Measurements from ENCODE around the gene MMP24.

The MMP24 gene

GRCh38 chr20:35281506-35282101, 55.1 kb downstream of the MMP24 start:
- Histone ChIP-seq H3K9me3 (ENCODE audit: low read length) (no peaks in the 10 kb centered on the region), H3K4me3 (ENCODE audit: low read length) (no peak overlapping the region), H2AFZ (ENCODE audit: low read depth, low read length) (no peak overlapping the region), H3K27me3 (ENCODE audit: insufficient read depth, low read length) (no peaks in the 10 kb centered on the region), H3K4me1 (ENCODE audit: insufficient read depth, low read length) (peaks cover 23% of the 10 kb centered on the region), H3K36me3 (ENCODE audit: insufficient read depth, low read length) (peaks cover 31% of the 10 kb centered on the region)

GRCh38 chr20:35283441-35284266, 57.2 kb downstream of the MMP24 start:
- H3K27me3 ChIP-seq (ENCODE audit: insufficient read depth, low read length), result no peaks in the 10 kb centered on the region

GRCh38 chr20:35284267-35284991, 57.9 kb downstream of the MMP24 start, which contains the start of gene EIF6:
EIF6 (minus strand) TSS chr20:35284772; CDS start chr20:35284487, 285 bp downstream.
- peak within 1 kb of the TSS; percentile 38 for H2AFZ ChIP-seq (ENCODE audit: low read depth, low read length)
- peak within 1 kb of the TSS; percentile 93 for H3K4me3 ChIP-seq (ENCODE audit: low read length)
- no peaks in the 10 kb centered on the region for H3K27me3 ChIP-seq (ENCODE audit: insufficient read depth, low read length)
- H3K9me3 ChIP-seq (ENCODE audit: low read length), result no peaks in the 10 kb centered on the region
- H3K36me3 ChIP-seq (ENCODE audit: insufficient read depth, low read length), result peaks cover 20% of the 10 kb centered on the region
- H3K4me1 ChIP-seq (ENCODE audit: insufficient read depth, low read length), result peaks cover 12% of the 10 kb centered on the region

More at GRCh38 chr20:35283441-35284266, 57.2 kb downstream of the MMP24 start:
- Histone ChIP-seq H2AFZ (ENCODE audit: low read depth, low read length) (no peak overlapping the region), H3K4me3 (ENCODE audit: low read length) (peak overlapping the region; percentile 93), H3K36me3 (ENCODE audit: insufficient read depth, low read length) (peaks cover 28% of the 10 kb centered on the region), H3K4me1 (ENCODE audit: insufficient read depth, low read length) (peaks cover 12% of the 10 kb centered on the region), H3K9me3 (ENCODE audit: low read length) (no peaks in the 10 kb centered on the region)

DNA sequence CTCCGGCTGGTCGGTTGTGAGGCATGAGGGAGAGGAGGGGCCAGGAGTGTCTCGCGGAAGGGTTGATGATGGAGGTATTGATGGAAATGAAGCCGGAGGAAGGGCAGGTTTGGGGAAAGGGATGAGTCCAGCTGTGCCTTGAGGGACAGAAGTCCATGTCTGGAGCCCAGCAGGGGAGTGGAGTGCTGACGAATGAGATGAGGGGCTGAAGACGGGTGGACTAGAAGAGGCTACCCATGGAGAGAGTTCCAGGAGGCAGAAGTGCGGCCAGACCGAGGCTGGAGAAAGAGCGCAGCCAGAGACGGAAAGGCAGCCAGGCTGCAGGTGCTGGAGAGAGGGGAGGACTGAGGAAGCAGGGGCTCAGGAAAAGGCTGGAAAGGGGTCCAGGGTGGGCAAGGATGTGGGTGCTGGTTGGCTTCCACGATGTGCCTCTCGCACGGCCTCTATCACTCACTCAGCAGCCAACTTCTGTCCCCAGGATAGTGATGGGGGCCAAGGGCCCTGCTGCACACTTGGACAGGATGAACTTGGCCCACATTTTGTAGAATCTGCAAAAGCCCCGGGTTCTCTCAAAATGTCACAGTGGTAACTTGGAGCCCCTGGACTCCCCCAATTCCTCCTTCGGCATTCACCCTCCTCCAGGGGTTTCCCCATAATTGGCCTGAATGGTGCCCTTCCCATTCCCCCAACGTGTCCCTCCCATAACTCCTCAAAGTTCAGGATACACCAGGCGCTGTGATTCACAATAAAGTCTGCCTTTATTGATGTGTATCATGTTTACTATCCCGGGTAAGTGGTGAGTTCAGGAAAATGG, 58.7 kb downstream of the MMP24 start:
- peak overlapping the region; percentile 93 for H3K4me3 ChIP-seq (ENCODE audit: low read length)
- peaks cover 12% of the 10 kb centered on the region for H3K4me1 ChIP-seq (ENCODE audit: insufficient read depth, low read length)
- H2AFZ ChIP-seq (ENCODE audit: low read depth, low read length), result peak overlapping the region; percentile 38
- H3K27me3 ChIP-seq (ENCODE audit: insufficient read depth, low read length), result peaks cover 3% of the 10 kb centered on the region
- H3K9me3 ChIP-seq (ENCODE audit: low read length), result no peaks in the 10 kb centered on the region
- H3K36me3 ChIP-seq (ENCODE audit: insufficient read depth, low read length), result peaks cover 13% of the 10 kb centered on the region

DNA sequence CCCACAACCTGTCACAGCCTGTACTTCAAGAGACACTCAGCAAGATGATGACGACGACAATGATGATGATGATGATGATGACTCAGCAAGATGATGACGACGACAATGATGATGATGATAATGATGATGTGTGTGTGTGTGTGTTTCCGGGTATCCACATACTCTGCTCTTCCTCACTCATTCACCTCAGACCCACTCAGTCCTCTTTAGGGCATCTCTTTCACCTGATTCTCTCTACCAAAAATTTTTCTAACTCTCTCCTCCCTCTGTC, 59.3 kb downstream of the MMP24 start:
- H3K27me3 ChIP-seq (ENCODE audit: insufficient read depth, low read length), result peaks cover 8% of the 10 kb centered on the region
- H3K4me3 ChIP-seq (ENCODE audit: low read length), result no peak overlapping the region
- H2AFZ ChIP-seq (ENCODE audit: low read depth, low read length), result no peak overlapping the region
- peaks cover 12% of the 10 kb centered on the region for H3K4me1 ChIP-seq (ENCODE audit: insufficient read depth, low read length)
- peaks cover 7% of the 10 kb centered on the region for H3K36me3 ChIP-seq (ENCODE audit: insufficient read depth, low read length)
- no peaks in the 10 kb centered on the region for H3K9me3 ChIP-seq (ENCODE audit: low read length)

DNA sequence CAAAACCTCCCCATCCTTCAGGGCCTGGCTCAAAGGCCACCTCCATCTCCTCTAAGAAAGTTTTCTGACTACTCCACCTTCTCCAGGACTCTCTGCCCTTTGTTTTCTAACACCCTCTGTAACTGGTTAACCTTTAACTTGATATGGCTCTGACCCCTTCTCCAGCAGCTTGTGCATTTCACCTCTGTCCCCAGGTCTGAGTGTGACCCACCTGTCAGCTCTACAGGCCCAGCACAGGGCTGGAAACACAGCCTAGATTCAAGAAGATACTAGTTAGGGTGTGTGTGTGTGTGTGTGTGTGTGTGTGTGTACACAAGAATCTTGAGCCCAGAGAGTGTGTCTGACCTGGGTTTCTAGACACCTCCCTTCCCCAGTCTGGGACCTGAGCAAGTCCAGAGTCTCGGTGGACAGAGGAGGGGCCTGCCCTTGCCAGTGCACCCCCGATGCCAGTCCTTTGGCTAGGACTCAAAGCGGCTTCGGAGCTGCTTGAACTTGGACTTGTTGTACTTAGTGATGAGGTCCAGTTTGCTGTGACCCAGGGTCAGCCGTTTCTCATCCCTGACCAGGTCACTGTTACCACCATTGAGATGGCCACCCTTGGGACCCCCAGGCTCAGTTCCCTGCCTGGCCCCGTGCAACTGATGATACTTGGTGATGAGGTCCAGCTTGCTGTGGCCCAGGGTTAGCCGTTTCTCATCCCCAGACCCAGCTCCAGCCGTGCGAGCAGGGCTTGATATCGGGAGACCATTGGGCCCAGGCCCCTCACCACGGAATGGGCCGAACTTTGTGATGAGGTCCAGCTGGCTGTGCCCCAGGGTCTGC, 59.8 kb downstream of the MMP24 start:
- Histone ChIP-seq H3K4me1 (ENCODE audit: insufficient read depth, low read length) (peaks cover 12% of the 10 kb centered on the region), H3K9me3 (ENCODE audit: low read length) (no peaks in the 10 kb centered on the region), H3K27me3 (ENCODE audit: insufficient read depth, low read length) (peaks cover 10% of the 10 kb centered on the region), H2AFZ (ENCODE audit: low read depth, low read length) (no peak overlapping the region), H3K36me3 (ENCODE audit: insufficient read depth, low read length) (peaks cover 5% of the 10 kb centered on the region), H3K4me3 (ENCODE audit: low read length) (no peak overlapping the region)

DNA sequence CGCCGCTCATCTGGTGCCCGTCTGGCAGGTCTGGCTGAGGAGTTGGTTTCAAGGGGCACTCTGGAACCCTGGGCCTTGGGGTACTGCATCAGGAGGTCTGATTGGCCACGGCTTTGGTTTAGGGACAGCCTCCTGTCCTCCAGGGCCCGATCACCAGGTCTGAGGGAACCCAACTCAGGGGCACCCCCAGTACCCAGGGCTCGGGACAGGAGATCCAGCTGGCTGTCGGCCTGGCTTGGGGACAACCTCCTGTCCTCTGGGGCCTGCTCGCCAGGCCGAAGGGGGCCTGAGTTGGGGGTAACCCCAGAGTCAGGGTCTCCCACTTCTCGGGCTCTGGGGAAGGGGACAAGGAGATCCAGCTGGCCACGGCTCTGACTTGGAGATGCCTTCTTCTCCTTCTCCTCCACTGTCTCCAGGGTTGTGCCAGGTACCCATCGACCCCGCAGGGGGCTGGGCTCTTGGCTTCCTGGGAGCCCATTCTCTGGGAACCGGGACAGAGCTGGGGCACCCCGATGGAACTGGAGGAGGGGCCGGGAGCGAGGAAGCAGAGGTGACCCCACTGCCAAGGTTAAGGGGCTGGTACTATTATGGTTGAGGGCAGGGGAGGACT, 60.5 kb downstream of the MMP24 start:
- H2AFZ ChIP-seq (ENCODE audit: low read depth, low read length), result no peak overlapping the region
- H3K4me1 ChIP-seq (ENCODE audit: insufficient read depth, low read length), result peaks cover 12% of the 10 kb centered on the region
- H3K4me3 ChIP-seq (ENCODE audit: low read length), result no peak overlapping the region
- H3K9me3 ChIP-seq (ENCODE audit: low read length), result no peaks in the 10 kb centered on the region
- H3K27me3 ChIP-seq (ENCODE audit: insufficient read depth, low read length), result peaks cover 15% of the 10 kb centered on the region
- H3K36me3 ChIP-seq (ENCODE audit: insufficient read depth, low read length), result peaks cover 2% of the 10 kb centered on the region

DNA sequence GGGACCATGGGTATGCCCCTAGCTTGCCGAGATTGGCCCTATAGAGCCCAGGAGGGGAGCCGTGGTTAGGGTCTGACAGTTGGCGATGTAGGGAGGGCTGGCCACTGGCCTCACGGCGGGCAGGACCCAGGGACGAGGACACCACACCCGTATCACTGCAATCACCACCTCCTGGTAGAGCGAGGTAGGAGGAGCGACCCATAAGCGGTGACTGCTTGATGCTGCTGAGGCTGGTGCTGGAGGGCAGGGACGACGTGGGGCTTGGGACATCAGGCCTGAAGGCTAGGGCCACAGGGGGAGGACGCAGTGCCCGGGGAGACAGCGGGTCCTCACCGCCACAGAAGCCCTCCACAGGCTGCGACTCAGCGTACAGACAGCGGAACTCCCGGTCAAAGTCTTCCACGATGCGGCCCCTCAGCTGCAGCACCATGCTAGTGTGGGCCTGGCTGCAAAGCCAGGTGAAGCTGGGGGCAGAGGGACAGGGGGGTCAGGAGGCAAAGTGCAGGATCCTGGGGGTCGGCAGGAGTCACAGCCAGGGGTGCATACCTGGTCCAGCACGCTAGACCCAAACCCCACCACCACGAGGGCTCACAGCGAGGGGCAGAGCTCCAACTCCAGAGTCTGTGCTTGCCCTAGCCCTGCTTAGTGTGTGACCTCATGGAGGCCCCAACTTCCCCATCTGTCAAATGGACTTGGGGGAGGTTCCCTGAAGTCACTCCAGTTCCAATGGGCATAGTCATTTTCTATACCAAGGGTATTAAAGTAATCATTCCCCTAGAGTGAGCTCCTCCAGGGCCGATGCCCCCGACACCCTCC, 61.2 kb downstream of the MMP24 start:
- H3K36me3 ChIP-seq (ENCODE audit: insufficient read depth, low read length), result no peaks in the 10 kb centered on the region
- H3K27me3 ChIP-seq (ENCODE audit: insufficient read depth, low read length), result peaks cover 19% of the 10 kb centered on the region
- H3K4me3 ChIP-seq (ENCODE audit: low read length), result no peak overlapping the region
- H3K4me1 ChIP-seq (ENCODE audit: insufficient read depth, low read length), result peaks cover 12% of the 10 kb centered on the region
- no peak overlapping the region for H2AFZ ChIP-seq (ENCODE audit: low read depth, low read length)
- no peaks in the 10 kb centered on the region for H3K9me3 ChIP-seq (ENCODE audit: low read length)

DNA sequence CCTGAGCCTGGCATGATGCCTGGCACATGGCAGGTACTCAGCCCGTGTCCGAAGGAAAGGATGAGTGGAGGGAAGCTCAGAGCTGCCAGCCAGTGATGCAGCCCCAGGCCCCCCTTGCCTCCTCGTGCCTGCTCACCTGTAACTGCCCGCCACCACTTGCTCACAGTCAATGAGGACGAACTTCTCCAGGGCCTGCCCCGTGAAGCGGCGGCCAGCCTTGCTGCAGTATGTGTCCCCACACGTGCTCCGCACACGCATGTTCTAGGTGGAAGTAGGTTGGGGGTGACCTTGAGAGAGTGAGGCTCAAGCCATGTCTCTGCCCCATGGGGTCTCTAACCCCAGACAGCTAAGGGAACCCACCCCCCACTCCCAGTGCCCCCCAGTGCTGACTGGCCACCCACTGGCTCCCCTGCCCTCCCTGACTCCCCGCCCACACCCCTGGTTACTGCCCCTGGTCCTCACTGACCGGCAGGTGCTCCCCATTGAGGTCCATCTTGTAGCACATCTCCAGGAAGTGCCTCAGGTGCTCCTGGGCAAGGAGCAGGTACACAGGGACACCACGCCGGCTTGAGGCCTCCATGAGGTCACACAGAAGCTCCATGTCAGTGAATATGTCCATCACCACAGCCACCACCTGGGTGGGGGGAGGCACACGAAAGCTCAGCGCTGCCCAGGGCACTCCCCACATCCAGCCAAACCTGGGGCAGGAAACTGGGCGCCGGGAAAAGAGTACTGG, 62.0 kb downstream of the MMP24 start:
- Histone ChIP-seq H3K36me3 (ENCODE audit: insufficient read depth, low read length) (no peaks in the 10 kb centered on the region), H3K27me3 (ENCODE audit: insufficient read depth, low read length) (peaks cover 19% of the 10 kb centered on the region)

DNA sequence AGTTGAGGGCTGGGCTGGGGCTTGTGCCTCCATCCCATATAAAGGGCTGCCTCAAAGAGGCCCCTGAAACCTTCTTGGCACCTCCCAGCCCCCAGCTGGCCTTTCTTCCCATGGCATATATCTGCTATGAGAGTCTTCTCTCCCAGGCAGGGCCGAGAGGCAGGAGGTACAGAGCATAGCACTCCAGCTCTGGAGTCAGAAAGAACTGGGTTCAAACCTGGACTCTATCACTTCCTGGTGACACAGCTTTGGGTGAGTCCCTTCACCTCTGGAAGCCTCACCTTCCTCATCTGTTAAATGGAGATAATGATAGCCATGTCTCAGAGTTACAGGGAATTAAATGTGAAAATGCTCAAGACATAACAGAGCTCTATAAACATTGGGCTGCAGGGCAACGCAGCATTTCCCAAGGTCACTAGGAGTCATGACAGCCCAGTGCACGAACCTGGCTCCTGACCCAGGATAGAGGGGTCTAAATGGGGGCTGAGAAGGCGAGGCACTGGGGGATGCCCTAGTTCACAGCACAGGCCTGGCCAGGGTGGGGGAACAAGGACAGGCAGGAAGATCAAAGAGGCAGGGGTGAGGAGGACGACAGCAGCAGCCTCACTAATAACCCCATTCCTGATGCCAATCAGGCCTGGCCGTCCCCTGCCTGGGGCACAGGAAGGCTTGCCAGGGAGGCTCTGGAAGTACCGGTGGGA, 63.8 kb downstream of the MMP24 start:
- Histone ChIP-seq H3K4me3 (ENCODE audit: low read length) (no peak overlapping the region), H3K27me3 (ENCODE audit: insufficient read depth, low read length) (peaks cover 24% of the 10 kb centered on the region), H2AFZ (ENCODE audit: low read depth, low read length) (no peak overlapping the region), H3K9me3 (ENCODE audit: low read length) (no peaks in the 10 kb centered on the region), H3K4me1 (ENCODE audit: insufficient read depth, low read length) (no peaks in the 10 kb centered on the region), H3K36me3 (ENCODE audit: insufficient read depth, low read length) (no peaks in the 10 kb centered on the region)

More for the DNA sequence above, 62.0 kb downstream of the MMP24 start:
- no peak overlapping the region for H3K4me3 ChIP-seq (ENCODE audit: low read length)
- no peak overlapping the region for H2AFZ ChIP-seq (ENCODE audit: low read depth, low read length)
- peaks cover 8% of the 10 kb centered on the region for H3K4me1 ChIP-seq (ENCODE audit: insufficient read depth, low read length)
- no peaks in the 10 kb centered on the region for H3K9me3 ChIP-seq (ENCODE audit: low read length)

Measured in neuron (in vitro differentiated cells).